GM21423 (cell line): ENCODE results near the gene NUF2.
"Not testable (repeated sequence)": the region's sequence is repeated elsewhere in the genome, so short reads cannot be mapped to it uniquely, and the experiment has no call there.

Experiments used
- ATAC-seq: cut with Tn5 transposase; IDR thresholded peaks from one replicate; pipeline ENCODE4 v1.9.1; 2021; ENCODE audit warnings: mild to moderate bottlenecking, moderate library complexity; ENCODE audit not compliant: unreplicated experiment

Gene NUF2

GRCh38 chr1:163331116-163331515 is 9.4 kb downstream of the NUF2 start:
- no peak for ATAC-seq

- no peak for ATAC-seq
These were observed 13.5 kb downstream of the NUF2 start for GRCh38 chr1:163335216-163335615.

GRCh38 chr1:163337631-163338030 is 15.9 kb downstream of the NUF2 start:
- no peak for ATAC-seq

GRCh38 chr1:163346326-163346870 is 24.6 kb downstream of the NUF2 start:
- no peak for ATAC-seq

- ATAC-seq: no peak
These were observed 25.4 kb downstream of the NUF2 start for GRCh38 chr1:163347106-163347505.

GRCh38 chr1:163351912-163352311 is 30.2 kb downstream of the NUF2 start:
- no peak for ATAC-seq

GRCh38 chr1:163357378-163357777 is 35.6 kb downstream of the NUF2 start:
- ATAC-seq: no peak

GRCh38 chr1:163358172-163358571 is 36.4 kb downstream of the NUF2 start:
- ATAC-seq: not testable (repeated sequence)

GRCh38 chr1:163361123-163361934 is 39.6 kb downstream of the NUF2 start:
- ATAC-seq: no peak

- ATAC-seq: no peak
These were observed 43.4 kb downstream of the NUF2 start for GRCh38 chr1:163365186-163365585.

GRCh38 chr1:163366555-163366954 is 44.8 kb downstream of the NUF2 start:
- ATAC-seq: no peak

- no peak for ATAC-seq
These were observed 46.0 kb downstream of the NUF2 start for GRCh38 chr1:163367721-163368120.

- ATAC-seq: no peak
These were observed 50.8 kb downstream of the NUF2 start for GRCh38 chr1:163372576-163372975.

- no peak for ATAC-seq
These were observed 56.8 kb downstream of the NUF2 start for GRCh38 chr1:163378554-163378953.

- no peak for ATAC-seq
These were observed 58.0 kb downstream of the NUF2 start for GRCh38 chr1:163379801-163380200.

- no peak for ATAC-seq
These were observed 59.9 kb downstream of the NUF2 start for GRCh38 chr1:163381487-163382184.

- ATAC-seq: no peak
These were observed 60.6 kb downstream of the NUF2 start for GRCh38 chr1:163382395-163382794.

GRCh38 chr1:163387146-163387545 is 65.4 kb downstream of the NUF2 start:
- ATAC-seq: no peak

GRCh38 chr1:163388970-163389369 is 67.2 kb downstream of the NUF2 start:
- no peak for ATAC-seq

- ATAC-seq: no peak
These were observed 74.0 kb downstream of the NUF2 start for GRCh38 chr1:163395790-163396189.

GRCh38 chr1:163397451-163398200 is 75.9 kb downstream of the NUF2 start:
- ATAC-seq: no peak
